Raji (cell line): Measurements from ENCODE around the gene RABEP2.

ENCODE experiments used
- POLR2A ChIP-seq: IDR thresholded peaks from 2 replicates; pipeline ENCODE4 v1.6.1; 2011; ENCODE audit warnings: low read depth, low read length, control low read depth; ENCODE audit not compliant: insufficient read depth

The RABEP2 gene

GRCh38 chr16:28915181-28915580 is 9.9 kb downstream of the RABEP2 start:
- TF ChIP-seq POLR2A: no peak

GRCh38 chr16:28913946-28914724 is 10.9 kb downstream of the RABEP2 start:
- TF ChIP-seq POLR2A: no peak

- TF ChIP-seq POLR2A: no peak
These were observed 12.5 kb downstream of the RABEP2 start for GRCh38 chr16:28912558-28912957.

- TF ChIP-seq POLR2A: no peak
These were observed 14.7 kb downstream of the RABEP2 start for GRCh38 chr16:28910086-28911031.

GRCh38 chr16:28905800-28906372 is 19.2 kb downstream of the RABEP2 start:
- no peak for TF ChIP-seq POLR2A

- no peak for TF ChIP-seq POLR2A
These were observed 19.7 kb downstream of the RABEP2 start for GRCh38 chr16:28905229-28905754.

GRCh38 chr16:28904828-28905227 is 20.2 kb downstream of the RABEP2 start:
- no peak for TF ChIP-seq POLR2A

GRCh38 chr16:28904363-28904762 is 20.7 kb downstream of the RABEP2 start:
- TF ChIP-seq POLR2A: no peak

GRCh38 chr16:28903344-28904042 is 21.5 kb downstream of the RABEP2 start:
- TF ChIP-seq POLR2A: no peak

- no peak for TF ChIP-seq POLR2A
These were observed 22.1 kb downstream of the RABEP2 start for GRCh38 chr16:28902909-28903308.

- TF ChIP-seq POLR2A: no peak
These were observed 23.2 kb downstream of the RABEP2 start for GRCh38 chr16:28901862-28902261.

- no peak for TF ChIP-seq POLR2A
These were observed 24.4 kb downstream of the RABEP2 start for GRCh38 chr16:28900601-28901000.

GRCh38 chr16:28899882-28900590 is 25.0 kb downstream of the RABEP2 start:
- no peak for TF ChIP-seq POLR2A

GRCh38 chr16:28898942-28899341 is 26.1 kb downstream of the RABEP2 start:
- TF ChIP-seq POLR2A: no peak

- no peak for TF ChIP-seq POLR2A
These were observed 26.8 kb downstream of the RABEP2 start for GRCh38 chr16:28898266-28898665.

- TF ChIP-seq POLR2A: no peak
These were observed 27.2 kb downstream of the RABEP2 start for GRCh38 chr16:28897826-28898225.
